Astrocyte of the spinal cord (primary cell): Measurements from ENCODE around the gene SPTBN5.

Source experiments
- DNase-seq: peaks from one replicate; pipeline ENCODE4 v3.0.0; 2011; ENCODE audit warnings: low read depth, low spot score
- H3K4me3 ChIP-seq: 2 replicates; pipeline ENCODE4 v1.5.1; 2011; ENCODE audit warnings: low read depth, mild to moderate bottlenecking, low read length, moderate library complexity
- CTCF ChIP-seq: IDR thresholded peaks from 2 replicates; pipeline ENCODE4 v1.5.1; 2012; ENCODE audit warnings: low read depth, mild to moderate bottlenecking, low read length, inconsistent platforms
- in situ Hi-C: cut with HindIII; loops from 2 replicates; pipeline ENCODE4 v1.10.0; 2017; ENCODE audit warnings: low sequenced_read_pairs

The SPTBN5 gene

GRCh38 chr15:41816788-41817187 is 77.1 kb downstream of the SPTBN5 start:
- no peak for DNase-seq
- in situ Hi-C loops = no loop called here
- H3K4me3 ChIP-seq = no peak overlapping the region
- TF ChIP-seq CTCF = no peak

GRCh38 chr15:41814534-41814933 is 79.3 kb downstream of the SPTBN5 start:
- in situ Hi-C loops = no loop called here

GRCh38 chr15:41813426-41813825 is 80.4 kb downstream of the SPTBN5 start:
- in situ Hi-C loops = no loop called here
- TF ChIP-seq CTCF = no peak
- H3K4me3 ChIP-seq = no peak overlapping the region
- DNase-seq = no peak

More at GRCh38 chr15:41814534-41814933, 79.3 kb downstream of the SPTBN5 start:
- H3K4me3 ChIP-seq = no peak overlapping the region
- DNase-seq = no peak
- no peak for TF ChIP-seq CTCF

- no peak for TF ChIP-seq CTCF
- DNase-seq = no peak
- no peak overlapping the region for H3K4me3 ChIP-seq
- in situ Hi-C loops = no loop called here
Measured at GRCh38 chr15:41812820-41813375, 81.0 kb downstream of the SPTBN5 start.

- H3K4me3 ChIP-seq = no peak overlapping the region
- DNase-seq = peak; percentile 82
- in situ Hi-C loops = no loop called here
- peak; percentile 89 for TF ChIP-seq CTCF
Measured at GRCh38 chr15:41811432-41812195, 82.2 kb downstream of the SPTBN5 start.

GRCh38 chr15:41810651-41811431 is 83.0 kb downstream of the SPTBN5 start:
- DNase-seq = no peak
- in situ Hi-C loops = no loop called here
- no peak overlapping the region for H3K4me3 ChIP-seq
- TF ChIP-seq CTCF = no peak
